Osteoblast (primary cell): Measurements from ENCODE around the gene VPS51. TPM values are rescaled to one million over a fixed set of nuclear protein-coding genes. Genes with fewer than 3 reads are reported as not detected.

ENCODE experiments used
- DNase-seq: peaks from one replicate; pipeline ENCODE4 v3.0.0; 2011; ENCODE audit warnings: low spot score, mixed read lengths; ENCODE audit not compliant: insufficient read length; ENCODE audit errors: missing footprints
- H2AFZ ChIP-seq: 2 replicates; pipeline ENCODE4 v1.6.0; 2011; ENCODE audit warnings: mild to moderate bottlenecking, low read length
- H3K27ac ChIP-seq: 2 replicates; pipeline ENCODE4 v1.5.1; 2011; ENCODE audit warnings: mild to moderate bottlenecking, low read depth, low read length, moderate library complexity
- H3K27me3 ChIP-seq: 2 replicates; pipeline ENCODE4 v1.6.0; 2012; ENCODE audit warnings: mild to moderate bottlenecking, control low read depth, inconsistent platforms, low read length, moderate library complexity; ENCODE audit not compliant: insufficient read depth
- H3K36me3 ChIP-seq: 2 replicates; pipeline ENCODE4 v1.5.1; 2011; ENCODE audit warnings: mild to moderate bottlenecking, low read length, control low read depth, moderate library complexity; ENCODE audit not compliant: insufficient read depth
- H3K4me1 ChIP-seq: 2 replicates; pipeline ENCODE4 v1.5.1; 2011; ENCODE audit warnings: mild to moderate bottlenecking, low read length, control low read depth, moderate library complexity; ENCODE audit not compliant: insufficient read depth
- H3K4me2 ChIP-seq: 2 replicates; pipeline ENCODE4 v1.6.0; 2011; ENCODE audit warnings: mild to moderate bottlenecking, low read length; ENCODE audit not compliant: insufficient read depth
- H3K4me3 ChIP-seq: fragments of 200-600 bp; sonication (generic); 3 replicates; pipeline ENCODE4 v1.5.1; 2012; ENCODE audit warnings: mild to moderate bottlenecking, low read length, inconsistent platforms; ENCODE audit not compliant: insufficient read depth
- H3K79me2 ChIP-seq: 2 replicates; pipeline ENCODE4 v1.6.0; 2012; ENCODE audit warnings: mild to moderate bottlenecking, low read length, control low read depth, inconsistent platforms; ENCODE audit not compliant: insufficient read depth
- H3K9me3 ChIP-seq: 2 replicates; pipeline ENCODE4 v1.5.1; 2011; ENCODE audit warnings: low read depth, low read length, control low read depth
- H4K20me1 ChIP-seq: 2 replicates; pipeline ENCODE4 v1.6.0; 2012; ENCODE audit warnings: mild to moderate bottlenecking, low read length, control low read depth; ENCODE audit not compliant: insufficient read depth
- total RNA-seq: library from RNA; depleted of rRNA; stranded (reverse); fragments of >200 nt; gene quantifications from 2 replicates; pipeline ENCODE4 v1.2.3, GENCODE V29; 2012
- TF ChIP-seq, protein P1 (sequence below): IDR thresholded peaks from 2 replicates; pipeline ENCODE4 v1.5.1; 2011; ENCODE audit warnings: mild to moderate bottlenecking, low read depth, low read length, moderate library complexity; ENCODE audit errors: extremely low read depth

Gene VPS51
- total RNA-seq, 1 donor: 153 TPM

- no peaks in the 10 kb centered on the region for H3K27me3 ChIP-seq
- H3K4me1 ChIP-seq: peaks cover 7% of the 10 kb centered on the region
- peaks cover 28% of the 10 kb centered on the region for H4K20me1 ChIP-seq
- no peak overlapping the region for H3K27ac ChIP-seq
- no peak for DNase-seq
- H3K79me2 ChIP-seq: peaks cover 48% of the 10 kb centered on the region
- no peaks in the 10 kb centered on the region for H3K9me3 ChIP-seq
- no peak overlapping the region for H3K4me3 ChIP-seq
- H2AFZ ChIP-seq: no peak overlapping the region
- TF ChIP-seq, protein P1, sequence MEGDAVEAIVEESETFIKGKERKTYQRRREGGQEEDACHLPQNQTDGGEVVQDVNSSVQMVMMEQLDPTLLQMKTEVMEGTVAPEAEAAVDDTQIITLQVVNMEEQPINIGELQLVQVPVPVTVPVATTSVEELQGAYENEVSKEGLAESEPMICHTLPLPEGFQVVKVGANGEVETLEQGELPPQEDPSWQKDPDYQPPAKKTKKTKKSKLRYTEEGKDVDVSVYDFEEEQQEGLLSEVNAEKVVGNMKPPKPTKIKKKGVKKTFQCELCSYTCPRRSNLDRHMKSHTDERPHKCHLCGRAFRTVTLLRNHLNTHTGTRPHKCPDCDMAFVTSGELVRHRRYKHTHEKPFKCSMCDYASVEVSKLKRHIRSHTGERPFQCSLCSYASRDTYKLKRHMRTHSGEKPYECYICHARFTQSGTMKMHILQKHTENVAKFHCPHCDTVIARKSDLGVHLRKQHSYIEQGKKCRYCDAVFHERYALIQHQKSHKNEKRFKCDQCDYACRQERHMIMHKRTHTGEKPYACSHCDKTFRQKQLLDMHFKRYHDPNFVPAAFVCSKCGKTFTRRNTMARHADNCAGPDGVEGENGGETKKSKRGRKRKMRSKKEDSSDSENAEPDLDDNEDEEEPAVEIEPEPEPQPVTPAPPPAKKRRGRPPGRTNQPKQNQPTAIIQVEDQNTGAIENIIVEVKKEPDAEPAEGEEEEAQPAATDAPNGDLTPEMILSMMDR: no peak
- H3K36me3 ChIP-seq: peaks cover 79% of the 10 kb centered on the region
- no peak overlapping the region for H3K4me2 ChIP-seq
These were observed 31.6 kb downstream of the VPS51 start for GRCh38 chr11:65127473-65128181.

GRCh38 chr11:65128182-65129145, 32.5 kb downstream of the VPS51 start:
- peaks cover 37% of the 10 kb centered on the region for H4K20me1 ChIP-seq
- H3K9me3 ChIP-seq: no peaks in the 10 kb centered on the region
- H3K4me1 ChIP-seq: peaks cover 10% of the 10 kb centered on the region
- H3K27me3 ChIP-seq: no peaks in the 10 kb centered on the region
- H2AFZ ChIP-seq: no peak overlapping the region
- H3K36me3 ChIP-seq: peaks cover 82% of the 10 kb centered on the region
- TF ChIP-seq, protein P1: no peak
- peaks cover 49% of the 10 kb centered on the region for H3K79me2 ChIP-seq
- H3K4me2 ChIP-seq: no peak overlapping the region
- no peak overlapping the region for H3K4me3 ChIP-seq
- no peak overlapping the region for H3K27ac ChIP-seq
- peak; percentile 62 for DNase-seq

DNA sequence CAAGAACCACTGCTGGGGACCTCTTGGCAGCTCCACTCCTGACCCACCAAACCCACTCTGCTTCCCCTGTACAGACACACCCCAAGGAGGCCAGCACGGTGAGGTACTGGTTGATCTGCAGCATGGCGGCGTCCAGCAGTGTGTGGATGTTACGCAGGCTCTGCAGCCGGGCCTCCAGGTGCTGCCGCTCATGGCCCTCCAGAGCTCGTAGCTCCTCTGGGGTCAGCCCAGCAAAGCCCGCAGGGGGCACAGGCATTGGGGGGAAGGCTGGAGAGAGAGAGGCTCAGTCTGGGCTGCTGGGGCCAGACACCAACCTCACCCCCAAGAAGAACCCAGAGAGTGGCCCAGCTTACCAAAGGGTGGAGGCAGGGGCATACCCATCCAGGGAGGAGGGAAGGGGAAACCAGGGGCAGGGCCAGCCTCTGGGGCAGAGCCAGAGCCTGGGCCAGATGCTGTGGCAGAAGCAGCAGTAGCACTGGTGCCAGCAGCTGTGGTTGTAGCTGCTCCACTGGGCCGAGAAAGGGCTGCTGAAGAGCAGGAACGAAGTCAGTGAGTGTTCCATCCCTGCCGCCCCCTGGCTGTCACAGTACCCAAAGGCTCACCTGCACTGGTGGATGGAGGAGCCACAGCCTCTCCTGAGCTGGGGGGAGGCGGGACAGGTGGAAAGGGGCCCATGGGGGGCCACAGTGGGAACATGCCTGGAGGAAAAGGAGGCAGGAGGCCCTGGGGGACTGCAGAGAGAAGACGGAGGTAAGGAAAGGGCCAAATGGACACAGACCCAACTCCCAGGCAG, 33.8 kb downstream of the VPS51 start:
- TF ChIP-seq, protein P1: no peak
- Histone ChIP-seq H3K79me2 (peaks cover 52% of the 10 kb centered on the region), H3K27me3 (no peaks in the 10 kb centered on the region), H2AFZ (no peak overlapping the region), H3K4me1 (peaks cover 13% of the 10 kb centered on the region), H4K20me1 (peaks cover 41% of the 10 kb centered on the region), H3K27ac (no peak overlapping the region), H3K36me3 (peaks cover 75% of the 10 kb centered on the region), H3K4me3 (no peak overlapping the region), H3K4me2 (no peak overlapping the region), H3K9me3 (no peaks in the 10 kb centered on the region)
- peak; percentile 49 for DNase-seq
